Measurements from ENCODE around the gene SLC22A31. TPM values are rescaled to one million over a fixed set of nuclear protein-coding genes. Genes with fewer than 3 reads are reported as not detected.

The SLC22A31 gene
- total RNA-seq, 1 donor from 2014 or later, result 0.13 TPM

- DNase-seq (ENCODE audit: low read depth, low spot score), result no peak
Measured at GRCh38 chr16:89150981-89151380, 49.4 kb downstream of the SLC22A31 start.

- DNase-seq (ENCODE audit: low read depth, low spot score), result no peak
Measured at GRCh38 chr16:89150090-89150835, 50.1 kb downstream of the SLC22A31 start.

GRCh38 chr16:89149386-89149785 lies 51.0 kb downstream of the SLC22A31 start:
- no peak for DNase-seq (ENCODE audit: low read depth, low spot score)

- no peak for DNase-seq (ENCODE audit: low read depth, low spot score)
Measured at GRCh38 chr16:89147085-89147817, 53.1 kb downstream of the SLC22A31 start.

GRCh38 chr16:89146211-89147005 lies 53.9 kb downstream of the SLC22A31 start:
- DNase-seq (ENCODE audit: low read depth, low spot score), result no peak

Other genes starting within 250 kb of the SLC22A31 start
- not detected in 2 replicates for gene CBFA2T3, start 223.3 kb downstream of the SLC22A31 start, total RNA-seq
- 27.5 and 32.2 TPM in 2 replicates for gene ACSF3, start 106.7 kb downstream of the SLC22A31 start, total RNA-seq
- 0.04 and 0.07 TPM in 2 replicates for gene CDH15, start 28.8 kb downstream of the SLC22A31 start, total RNA-seq
- gene ZNF778, start 17.2 kb upstream of the SLC22A31 start, total RNA-seq, result 13.7 and 14.0 TPM in 2 replicates

All from pulmonary artery endothelial cell (primary cell).